ENCODE measurements around the gene TBKBP1. TPM values are rescaled to one million over a fixed set of nuclear protein-coding genes. Genes with fewer than 3 reads are reported as not detected.

TBKBP1 gene
- total and polyA plus RNA-seq, 9 of the 15 experiments (the other 6 are each of a cell fraction or from before 2014, with no cell fraction given): 0.03 to 15.6 (median 6.8) TPM

DNA sequence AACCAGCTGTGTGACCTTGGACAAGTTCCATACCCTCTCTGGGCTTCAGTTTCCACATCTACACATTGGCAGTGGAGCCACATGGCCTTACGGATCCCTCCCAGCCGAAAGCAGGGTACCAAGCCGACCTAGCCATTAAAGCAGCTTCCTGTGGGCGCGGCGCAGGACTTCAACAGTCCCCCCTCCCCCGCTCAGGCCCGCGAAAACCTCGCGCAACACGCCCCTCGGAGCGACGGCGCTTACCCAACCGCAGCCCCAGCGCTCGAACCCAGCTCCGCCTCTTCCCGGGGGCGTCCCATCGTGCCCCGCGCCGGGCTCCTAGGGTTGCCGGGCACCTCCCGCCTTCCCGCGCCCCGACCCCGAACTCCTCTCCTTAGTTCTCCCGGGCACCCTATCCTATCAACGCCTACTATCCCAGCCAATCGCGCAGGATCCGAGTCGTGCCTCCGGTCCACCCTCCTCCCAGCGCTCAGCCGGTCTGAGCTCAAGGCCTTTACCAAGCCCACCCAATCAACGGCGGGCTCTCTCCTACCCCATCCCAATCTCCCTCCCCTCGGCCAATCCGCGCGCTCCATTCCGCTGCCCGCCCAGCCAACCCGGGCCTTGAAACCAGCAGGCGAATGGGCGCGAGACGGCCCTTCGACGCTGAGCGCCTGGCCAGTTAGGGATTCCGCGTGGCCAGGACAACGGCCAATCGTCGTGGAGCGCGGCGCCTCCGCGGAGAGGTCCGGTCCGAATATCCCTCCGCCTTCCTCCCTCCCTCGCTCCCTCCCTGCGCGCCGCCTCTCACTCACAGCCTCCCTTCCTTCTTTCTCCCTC, 44.6 kb upstream of the TBKBP1 start, which contains the start of gene KPNB1 (continued):
- TF ChIP-seq, protein P1, sequence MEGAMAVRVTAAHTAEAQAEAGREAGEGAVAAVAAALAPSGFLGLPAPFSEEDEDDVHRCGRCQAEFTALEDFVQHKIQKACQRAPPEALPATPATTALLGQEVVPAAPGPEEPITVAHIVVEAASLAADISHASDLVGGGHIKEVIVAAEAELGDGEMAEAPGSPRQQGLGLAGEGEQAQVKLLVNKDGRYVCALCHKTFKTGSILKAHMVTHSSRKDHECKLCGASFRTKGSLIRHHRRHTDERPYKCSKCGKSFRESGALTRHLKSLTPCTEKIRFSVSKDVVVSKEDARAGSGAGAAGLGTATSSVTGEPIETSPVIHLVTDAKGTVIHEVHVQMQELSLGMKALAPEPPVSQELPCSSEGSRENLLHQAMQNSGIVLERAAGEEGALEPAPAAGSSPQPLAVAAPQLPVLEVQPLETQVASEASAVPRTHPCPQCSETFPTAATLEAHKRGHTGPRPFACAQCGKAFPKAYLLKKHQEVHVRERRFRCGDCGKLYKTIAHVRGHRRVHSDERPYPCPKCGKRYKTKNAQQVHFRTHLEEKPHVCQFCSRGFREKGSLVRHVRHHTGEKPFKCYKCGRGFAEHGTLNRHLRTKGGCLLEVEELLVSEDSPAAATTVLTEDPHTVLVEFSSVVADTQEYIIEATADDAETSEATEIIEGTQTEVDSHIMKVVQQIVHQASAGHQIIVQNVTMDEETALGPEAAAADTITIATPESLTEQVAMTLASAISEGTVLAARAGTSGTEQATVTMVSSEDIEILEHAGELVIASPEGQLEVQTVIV (CRISPR knock-in tag; IDR thresholded peaks at IDR 0.05; ENCODE audit: borderline replicate concordance): no peak
- no peak; the same call in 1 of the 2 replicates for TF ChIP-seq GATAD2A (IDR thresholded peaks at IDR 0.05)
- TF ChIP-seq NELFE (IDR thresholded peaks at IDR 0.05; ENCODE audit: insufficient read depth, insufficient read length): no peak
- TF ChIP-seq FIP1L1 (IDR thresholded peaks at IDR 0.05; ENCODE audit: low read depth, low read length, poor library complexity, severe bottlenecking): peak; percentile 87
- 0 out of 2 replicates have a peak, but pooled peaks have one; percentile 48 for TF ChIP-seq POLR2AphosphoS5 (IDR thresholded peaks at IDR 0.05; ENCODE audit: control insufficient read depth, insufficient read depth, low read depth, low read length)
- TF ChIP-seq GATAD2B (IDR thresholded peaks at IDR 0.05; ENCODE audit: borderline replicate concordance): peak; percentile 31; the same call in 1 of the 2 replicates
- TF ChIP-seq C11orf30 (IDR thresholded peaks at IDR 0.05; ENCODE audit: low read depth): peak; percentile 87
- no peak for TF ChIP-seq PRMT5 (CRISPR knock-in tag; IDR thresholded peaks at IDR 0.05)
- TF ChIP-seq ZNF3 (CRISPR knock-in tag; IDR thresholded peaks at IDR 0.05): no peak
- TF ChIP-seq, protein P2, sequence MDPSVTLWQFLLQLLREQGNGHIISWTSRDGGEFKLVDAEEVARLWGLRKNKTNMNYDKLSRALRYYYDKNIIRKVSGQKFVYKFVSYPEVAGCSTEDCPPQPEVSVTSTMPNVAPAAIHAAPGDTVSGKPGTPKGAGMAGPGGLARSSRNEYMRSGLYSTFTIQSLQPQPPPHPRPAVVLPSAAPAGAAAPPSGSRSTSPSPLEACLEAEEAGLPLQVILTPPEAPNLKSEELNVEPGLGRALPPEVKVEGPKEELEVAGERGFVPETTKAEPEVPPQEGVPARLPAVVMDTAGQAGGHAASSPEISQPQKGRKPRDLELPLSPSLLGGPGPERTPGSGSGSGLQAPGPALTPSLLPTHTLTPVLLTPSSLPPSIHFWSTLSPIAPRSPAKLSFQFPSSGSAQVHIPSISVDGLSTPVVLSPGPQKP (CRISPR knock-in tag; IDR thresholded peaks at IDR 0.05): no peak
- TF ChIP-seq GTF2E2 (tag; IDR thresholded peaks at IDR 0.05): peak; percentile 30; the same call in 1 of the 2 replicates
- TF ChIP-seq SRSF7 (optimal IDR thresholded peaks at IDR 0.05; ENCODE audit: low read depth, low read length): no peak
- TF ChIP-seq, protein P3, sequence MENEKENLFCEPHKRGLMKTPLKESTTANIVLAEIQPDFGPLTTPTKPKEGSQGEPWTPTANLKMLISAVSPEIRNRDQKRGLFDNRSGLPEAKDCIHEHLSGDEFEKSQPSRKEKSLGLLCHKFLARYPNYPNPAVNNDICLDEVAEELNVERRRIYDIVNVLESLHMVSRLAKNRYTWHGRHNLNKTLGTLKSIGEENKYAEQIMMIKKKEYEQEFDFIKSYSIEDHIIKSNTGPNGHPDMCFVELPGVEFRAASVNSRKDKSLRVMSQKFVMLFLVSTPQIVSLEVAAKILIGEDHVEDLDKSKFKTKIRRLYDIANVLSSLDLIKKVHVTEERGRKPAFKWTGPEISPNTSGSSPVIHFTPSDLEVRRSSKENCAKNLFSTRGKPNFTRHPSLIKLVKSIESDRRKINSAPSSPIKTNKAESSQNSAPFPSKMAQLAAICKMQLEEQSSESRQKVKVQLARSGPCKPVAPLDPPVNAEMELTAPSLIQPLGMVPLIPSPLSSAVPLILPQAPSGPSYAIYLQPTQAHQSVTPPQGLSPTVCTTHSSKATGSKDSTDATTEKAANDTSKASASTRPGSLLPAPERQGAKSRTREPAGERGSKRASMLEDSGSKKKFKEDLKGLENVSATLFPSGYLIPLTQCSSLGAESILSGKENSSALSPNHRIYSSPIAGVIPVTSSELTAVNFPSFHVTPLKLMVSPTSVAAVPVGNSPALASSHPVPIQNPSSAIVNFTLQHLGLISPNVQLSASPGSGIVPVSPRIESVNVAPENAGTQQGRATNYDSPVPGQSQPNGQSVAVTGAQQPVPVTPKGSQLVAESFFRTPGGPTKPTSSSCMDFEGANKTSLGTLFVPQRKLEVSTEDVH (IDR thresholded peaks at IDR 0.05; ENCODE audit: low read depth, partially characterized antibody): no peak
- TF ChIP-seq NFE2L1 (tag; IDR thresholded peaks at IDR 0.05; ENCODE audit: borderline replicate concordance, low read depth): no peak
- TF ChIP-seq NFRKB (IDR thresholded peaks at IDR 0.05; ENCODE audit: low read depth): peak; percentile 55; the same call in 1 of the 2 replicates
- TF ChIP-seq, protein P4, sequence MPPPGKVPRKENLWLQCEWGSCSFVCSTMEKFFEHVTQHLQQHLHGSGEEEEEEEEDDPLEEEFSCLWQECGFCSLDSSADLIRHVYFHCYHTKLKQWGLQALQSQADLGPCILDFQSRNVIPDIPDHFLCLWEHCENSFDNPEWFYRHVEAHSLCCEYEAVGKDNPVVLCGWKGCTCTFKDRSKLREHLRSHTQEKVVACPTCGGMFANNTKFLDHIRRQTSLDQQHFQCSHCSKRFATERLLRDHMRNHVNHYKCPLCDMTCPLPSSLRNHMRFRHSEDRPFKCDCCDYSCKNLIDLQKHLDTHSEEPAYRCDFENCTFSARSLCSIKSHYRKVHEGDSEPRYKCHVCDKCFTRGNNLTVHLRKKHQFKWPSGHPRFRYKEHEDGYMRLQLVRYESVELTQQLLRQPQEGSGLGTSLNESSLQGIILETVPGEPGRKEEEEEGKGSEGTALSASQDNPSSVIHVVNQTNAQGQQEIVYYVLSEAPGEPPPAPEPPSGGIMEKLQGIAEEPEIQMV (tag; conservative IDR thresholded peaks at IDR 0.05; ENCODE audit: low read depth): no peak
- no peak for TF ChIP-seq BRD9 (IDR thresholded peaks at IDR 0.05; ENCODE audit: low read depth, partially characterized antibody)
- no peak for TF ChIP-seq HDAC3 (IDR thresholded peaks at IDR 0.05; ENCODE audit: borderline replicate concordance, partially characterized antibody)
